ENCODE measurements around the gene ZPLD1. TPM values are rescaled to one million over a fixed set of nuclear protein-coding genes. Genes with fewer than 3 reads are reported as not detected.

The ZPLD1 gene
- total RNA-seq, 2 experiments from 2014 or later: not detected

DNA sequence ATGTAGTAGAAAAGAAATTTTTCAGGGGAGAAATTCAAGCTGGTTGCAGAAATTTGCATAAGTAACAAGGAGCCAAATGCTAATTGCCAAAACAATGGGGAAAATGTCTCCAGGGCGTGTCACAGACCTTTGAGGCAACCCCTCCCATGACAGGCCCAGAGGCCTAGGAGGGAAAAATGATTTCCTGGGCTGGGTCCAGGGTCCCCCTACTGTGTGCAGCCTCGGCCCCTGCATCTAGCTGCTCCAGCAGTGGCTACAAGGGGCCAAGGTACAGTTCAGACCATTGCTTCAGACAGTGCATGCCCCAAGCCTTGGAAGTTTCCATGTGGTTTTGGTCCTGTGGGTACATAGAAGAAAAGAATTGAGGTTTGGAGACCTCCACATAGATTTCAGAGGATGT, 70.7 kb downstream of the ZPLD1 start:
- no peak for DNase-seq
- H3K27ac Mint-ChIP-seq: no peak overlapping the region
- H3K4me1 Mint-ChIP-seq (ENCODE audit: low read depth): no peaks in the 10 kb centered on the region
- H3K36me3 Mint-ChIP-seq (ENCODE audit: low read depth): no peaks in the 10 kb centered on the region
- peaks cover 2% of the 10 kb centered on the region for H3K9me3 Mint-ChIP-seq
- ChIA-PET CTCF (no interaction called here), POLR2A (no interaction called here)
- intact Hi-C loops (cut with micrococcal nuclease): no loop called here
- H3K4me3 Mint-ChIP-seq: no peak overlapping the region
- ATAC-seq: no peak
- H3K27me3 Mint-ChIP-seq: peaks cover 2% of the 10 kb centered on the region
- TF ChIP-seq, protein P1, sequence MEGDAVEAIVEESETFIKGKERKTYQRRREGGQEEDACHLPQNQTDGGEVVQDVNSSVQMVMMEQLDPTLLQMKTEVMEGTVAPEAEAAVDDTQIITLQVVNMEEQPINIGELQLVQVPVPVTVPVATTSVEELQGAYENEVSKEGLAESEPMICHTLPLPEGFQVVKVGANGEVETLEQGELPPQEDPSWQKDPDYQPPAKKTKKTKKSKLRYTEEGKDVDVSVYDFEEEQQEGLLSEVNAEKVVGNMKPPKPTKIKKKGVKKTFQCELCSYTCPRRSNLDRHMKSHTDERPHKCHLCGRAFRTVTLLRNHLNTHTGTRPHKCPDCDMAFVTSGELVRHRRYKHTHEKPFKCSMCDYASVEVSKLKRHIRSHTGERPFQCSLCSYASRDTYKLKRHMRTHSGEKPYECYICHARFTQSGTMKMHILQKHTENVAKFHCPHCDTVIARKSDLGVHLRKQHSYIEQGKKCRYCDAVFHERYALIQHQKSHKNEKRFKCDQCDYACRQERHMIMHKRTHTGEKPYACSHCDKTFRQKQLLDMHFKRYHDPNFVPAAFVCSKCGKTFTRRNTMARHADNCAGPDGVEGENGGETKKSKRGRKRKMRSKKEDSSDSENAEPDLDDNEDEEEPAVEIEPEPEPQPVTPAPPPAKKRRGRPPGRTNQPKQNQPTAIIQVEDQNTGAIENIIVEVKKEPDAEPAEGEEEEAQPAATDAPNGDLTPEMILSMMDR (IDR thresholded peaks at IDR 0.05): no peak

DNA sequence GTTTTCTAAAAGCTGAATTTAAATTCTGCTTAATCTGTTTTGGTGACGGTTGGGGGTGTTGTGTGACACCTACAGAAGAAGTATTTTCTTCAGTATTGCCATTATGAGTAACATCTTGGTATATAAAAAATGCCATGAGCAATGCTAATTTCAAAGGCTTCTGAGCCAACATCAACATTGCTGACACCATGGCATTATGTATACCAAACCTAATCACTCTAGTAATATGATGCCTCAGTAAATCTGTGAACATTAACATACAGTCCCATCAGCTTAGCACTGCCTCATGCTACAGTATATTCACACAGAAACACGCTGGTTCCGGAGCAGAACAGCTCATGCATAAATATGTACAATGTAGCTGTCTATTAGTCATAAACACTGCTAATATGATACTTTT, 75.8 kb downstream of the ZPLD1 start:
- CTCF ChIA-PET: interaction anchor here (1.3 kb wide), 1 partner anchor 26 kb away, joined by 3 read pairs; no protein-coding TSS in a partner anchor
- Mint-ChIP-seq H3K27ac (no peak overlapping the region), H3K4me3 (no peak overlapping the region), H3K36me3 (ENCODE audit: low read depth) (no peaks in the 10 kb centered on the region), H3K27me3 (peaks cover 2% of the 10 kb centered on the region), H3K4me1 (ENCODE audit: low read depth) (no peaks in the 10 kb centered on the region), H3K9me3 (no peaks in the 10 kb centered on the region)
- DNase-seq (no peak), ATAC-seq (no peak)
- intact Hi-C loops (cut with micrococcal nuclease): no loop called here
- TF ChIP-seq, protein P1 (IDR thresholded peaks at IDR 0.05): no peak
- POLR2A ChIA-PET: no interaction called here

- Mint-ChIP-seq H3K27ac (no peak overlapping the region), H3K9me3 (no peaks in the 10 kb centered on the region), H3K4me3 (no peak overlapping the region), H3K27me3 (peaks cover 2% of the 10 kb centered on the region), H3K4me1 (ENCODE audit: low read depth) (no peaks in the 10 kb centered on the region), H3K36me3 (ENCODE audit: low read depth) (no peaks in the 10 kb centered on the region)
- TF ChIP-seq, protein P1 (IDR thresholded peaks at IDR 0.05): no peak
- POLR2A ChIA-PET: no interaction called here
- intact Hi-C loops (cut with micrococcal nuclease): no loop called here
- ATAC-seq (no peak), DNase-seq (no peak)
- CTCF ChIA-PET: interaction anchor here (1.3 kb wide), 1 partner anchor 25 kb away, joined by 3 read pairs; no protein-coding TSS in a partner anchor
Measured at GRCh38 chr3:102511168-102511567, 76.4 kb downstream of the ZPLD1 start.

- TF ChIP-seq, protein P1 (IDR thresholded peaks at IDR 0.05): no peak
- ChIA-PET POLR2A (no interaction called here), CTCF (no interaction called here)
- Mint-ChIP-seq H3K4me1 (ENCODE audit: low read depth) (no peaks in the 10 kb centered on the region), H3K9me3 (no peaks in the 10 kb centered on the region), H3K4me3 (no peak overlapping the region), H3K27ac (no peak overlapping the region), H3K36me3 (ENCODE audit: low read depth) (no peaks in the 10 kb centered on the region), H3K27me3 (peaks cover 2% of the 10 kb centered on the region)
- ATAC-seq: no peak
- DNase-seq: no peak
- intact Hi-C loops (cut with micrococcal nuclease): no loop called here
Measured at GRCh38 chr3:102511639-102512038, 76.8 kb downstream of the ZPLD1 start.

GRCh38 chr3:102512734-102513504, 78.1 kb downstream of the ZPLD1 start:
- Mint-ChIP-seq H3K27me3 (peaks cover 1% of the 10 kb centered on the region), H3K4me1 (ENCODE audit: low read depth) (no peaks in the 10 kb centered on the region), H3K36me3 (ENCODE audit: low read depth) (no peaks in the 10 kb centered on the region), H3K4me3 (no peak overlapping the region), H3K27ac (no peak overlapping the region), H3K9me3 (no peaks in the 10 kb centered on the region)
- POLR2A ChIA-PET: no interaction called here
- DNase-seq: no peak
- no peak for ATAC-seq
- CTCF ChIA-PET: no interaction called here
- intact Hi-C loops (cut with micrococcal nuclease): no loop called here
- TF ChIP-seq, protein P1 (IDR thresholded peaks at IDR 0.05): no peak

All from activated CD8-positive, alpha-beta T cell treated with anti-CD3 and anti-CD28 coated beads for 36 hours (primary cell).